ENCODE data around the gene PACRG. TPM values are rescaled to one million over a fixed set of nuclear protein-coding genes. Genes with fewer than 3 reads are reported as not detected.

The PACRG gene
- polyA plus RNA-seq, 1 donor from 2014 or later, result 16.6 TPM

DNA sequence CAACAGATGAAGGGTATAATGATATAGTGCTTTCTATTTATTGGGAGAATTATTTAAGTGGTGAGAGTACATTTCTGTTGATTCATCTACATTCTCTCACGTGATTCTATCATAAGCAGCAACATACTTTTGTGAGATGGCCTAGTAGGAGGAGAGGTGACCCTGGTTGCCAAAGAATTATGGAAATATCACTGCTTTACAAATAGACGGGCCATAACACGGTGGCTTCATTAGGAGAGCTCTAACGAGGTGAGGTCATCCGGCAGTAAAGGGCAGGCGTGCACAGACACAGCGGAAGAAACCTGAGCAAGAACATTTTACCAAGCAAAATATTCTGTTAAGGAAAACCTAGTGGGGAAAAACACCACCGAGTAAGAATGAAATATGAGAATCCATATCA lies 349.4 kb downstream of the PACRG start:
- Histone ChIP-seq H3K4me3 (ENCODE audit: low read length) (no peak overlapping the region), H3K4me2 (ENCODE audit: low read length) (no peak overlapping the region), H4K20me1 (ENCODE audit: insufficient read depth) (no peaks in the 10 kb centered on the region), H3K9me3 (ENCODE audit: low read length) (no peaks in the 10 kb centered on the region), H3K79me2 (replicated peaks; ENCODE audit: insufficient read depth, low read length) (no peaks in the 10 kb centered on the region), H3K9me2 (ENCODE audit: insufficient read depth, low read length) (no peaks in the 10 kb centered on the region), H3K9ac (ENCODE audit: low read length) (no peak overlapping the region), H3K36me3 (ENCODE audit: insufficient read depth, low read length) (no peaks in the 10 kb centered on the region), H3K27ac (ENCODE audit: low read length) (no peak overlapping the region), H3F3A (ENCODE audit: insufficient read depth, low read length, poor library complexity, severe bottlenecking) (no peaks in the 10 kb centered on the region), H2AFZ (ENCODE audit: low read depth, low read length) (no peak overlapping the region), H3K27me3 (ENCODE audit: insufficient read depth, low read depth, low read length) (no peaks in the 10 kb centered on the region)
- no peak for TF ChIP-seq EP300 (conservative IDR thresholded peaks at IDR 0.05; ENCODE audit: poor library complexity, severe bottlenecking)
- no peak for TF ChIP-seq RAD21 (conservative IDR thresholded peaks at IDR 0.05)

DNA sequence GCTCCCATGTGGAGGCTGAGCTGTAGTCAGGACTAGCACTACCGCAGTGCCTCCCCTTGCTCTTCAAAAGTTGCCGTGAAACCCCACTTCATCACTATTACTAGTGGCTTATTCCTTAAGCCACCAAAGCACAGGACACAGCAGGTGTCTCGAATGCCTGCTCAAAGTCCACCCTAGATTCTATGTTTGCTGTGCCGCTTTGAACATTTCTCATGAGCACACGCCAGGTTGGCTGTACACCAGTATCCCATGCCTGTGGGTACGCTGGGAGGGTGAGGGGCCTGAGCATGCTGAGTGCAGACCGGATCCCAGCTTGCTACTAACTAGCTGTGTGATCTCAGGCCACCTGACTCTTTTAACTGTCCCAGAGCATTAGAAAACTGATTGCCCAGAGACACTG lies 350.9 kb downstream of the PACRG start:
- no peak overlapping the region for H3K4me2 ChIP-seq (ENCODE audit: low read length)
- TF ChIP-seq RAD21 (conservative IDR thresholded peaks at IDR 0.05) (no peak), TAF1 (IDR thresholded peaks at IDR 0.05; ENCODE audit: low read depth) (no peak), POLR2AphosphoS5 (IDR thresholded peaks at IDR 0.05) (no peak), EP300 (conservative IDR thresholded peaks at IDR 0.05; ENCODE audit: poor library complexity, severe bottlenecking) (no peak), EZH2 (IDR thresholded peaks at IDR 0.05; ENCODE audit: borderline replicate concordance, insufficient read depth, low read length, poor library complexity, severe bottlenecking) (no peak), MXI1 (conservative IDR thresholded peaks at IDR 0.05; ENCODE audit: poor library complexity, severe bottlenecking) (no peak), SMC3 (conservative IDR thresholded peaks at IDR 0.05; ENCODE audit: poor library complexity) (no peak)
- TF ChIP-seq, protein P1, sequence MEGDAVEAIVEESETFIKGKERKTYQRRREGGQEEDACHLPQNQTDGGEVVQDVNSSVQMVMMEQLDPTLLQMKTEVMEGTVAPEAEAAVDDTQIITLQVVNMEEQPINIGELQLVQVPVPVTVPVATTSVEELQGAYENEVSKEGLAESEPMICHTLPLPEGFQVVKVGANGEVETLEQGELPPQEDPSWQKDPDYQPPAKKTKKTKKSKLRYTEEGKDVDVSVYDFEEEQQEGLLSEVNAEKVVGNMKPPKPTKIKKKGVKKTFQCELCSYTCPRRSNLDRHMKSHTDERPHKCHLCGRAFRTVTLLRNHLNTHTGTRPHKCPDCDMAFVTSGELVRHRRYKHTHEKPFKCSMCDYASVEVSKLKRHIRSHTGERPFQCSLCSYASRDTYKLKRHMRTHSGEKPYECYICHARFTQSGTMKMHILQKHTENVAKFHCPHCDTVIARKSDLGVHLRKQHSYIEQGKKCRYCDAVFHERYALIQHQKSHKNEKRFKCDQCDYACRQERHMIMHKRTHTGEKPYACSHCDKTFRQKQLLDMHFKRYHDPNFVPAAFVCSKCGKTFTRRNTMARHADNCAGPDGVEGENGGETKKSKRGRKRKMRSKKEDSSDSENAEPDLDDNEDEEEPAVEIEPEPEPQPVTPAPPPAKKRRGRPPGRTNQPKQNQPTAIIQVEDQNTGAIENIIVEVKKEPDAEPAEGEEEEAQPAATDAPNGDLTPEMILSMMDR (IDR thresholded peaks at IDR 0.05; ENCODE audit: poor library complexity, severe bottlenecking), result no peak
- TF ChIP-seq, protein P2, sequence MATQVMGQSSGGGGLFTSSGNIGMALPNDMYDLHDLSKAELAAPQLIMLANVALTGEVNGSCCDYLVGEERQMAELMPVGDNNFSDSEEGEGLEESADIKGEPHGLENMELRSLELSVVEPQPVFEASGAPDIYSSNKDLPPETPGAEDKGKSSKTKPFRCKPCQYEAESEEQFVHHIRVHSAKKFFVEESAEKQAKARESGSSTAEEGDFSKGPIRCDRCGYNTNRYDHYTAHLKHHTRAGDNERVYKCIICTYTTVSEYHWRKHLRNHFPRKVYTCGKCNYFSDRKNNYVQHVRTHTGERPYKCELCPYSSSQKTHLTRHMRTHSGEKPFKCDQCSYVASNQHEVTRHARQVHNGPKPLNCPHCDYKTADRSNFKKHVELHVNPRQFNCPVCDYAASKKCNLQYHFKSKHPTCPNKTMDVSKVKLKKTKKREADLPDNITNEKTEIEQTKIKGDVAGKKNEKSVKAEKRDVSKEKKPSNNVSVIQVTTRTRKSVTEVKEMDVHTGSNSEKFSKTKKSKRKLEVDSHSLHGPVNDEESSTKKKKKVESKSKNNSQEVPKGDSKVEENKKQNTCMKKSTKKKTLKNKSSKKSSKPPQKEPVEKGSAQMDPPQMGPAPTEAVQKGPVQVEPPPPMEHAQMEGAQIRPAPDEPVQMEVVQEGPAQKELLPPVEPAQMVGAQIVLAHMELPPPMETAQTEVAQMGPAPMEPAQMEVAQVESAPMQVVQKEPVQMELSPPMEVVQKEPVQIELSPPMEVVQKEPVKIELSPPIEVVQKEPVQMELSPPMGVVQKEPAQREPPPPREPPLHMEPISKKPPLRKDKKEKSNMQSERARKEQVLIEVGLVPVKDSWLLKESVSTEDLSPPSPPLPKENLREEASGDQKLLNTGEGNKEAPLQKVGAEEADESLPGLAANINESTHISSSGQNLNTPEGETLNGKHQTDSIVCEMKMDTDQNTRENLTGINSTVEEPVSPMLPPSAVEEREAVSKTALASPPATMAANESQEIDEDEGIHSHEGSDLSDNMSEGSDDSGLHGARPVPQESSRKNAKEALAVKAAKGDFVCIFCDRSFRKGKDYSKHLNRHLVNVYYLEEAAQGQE (IDR thresholded peaks at IDR 0.05; ENCODE audit: borderline replicate concordance), result no peak
- H3K9me2 ChIP-seq (ENCODE audit: insufficient read depth, low read length), result no peaks in the 10 kb centered on the region
- H3K4me3 ChIP-seq (ENCODE audit: low read length), result no peak overlapping the region
- no peaks in the 10 kb centered on the region for H3F3A ChIP-seq (ENCODE audit: insufficient read depth, low read length, poor library complexity, severe bottlenecking)
- no peak overlapping the region for H3K27ac ChIP-seq (ENCODE audit: low read length)
- no peak overlapping the region for H3K9ac ChIP-seq (ENCODE audit: low read length)
- H3K27me3 ChIP-seq (ENCODE audit: insufficient read depth, low read depth, low read length), result no peaks in the 10 kb centered on the region
- no peak overlapping the region for H2AFZ ChIP-seq (ENCODE audit: low read depth, low read length)
- H4K20me1 ChIP-seq (ENCODE audit: insufficient read depth), result no peaks in the 10 kb centered on the region
- no peaks in the 10 kb centered on the region for H3K36me3 ChIP-seq (ENCODE audit: insufficient read depth, low read length)
- no peaks in the 10 kb centered on the region for H3K79me2 ChIP-seq (replicated peaks; ENCODE audit: insufficient read depth, low read length)
- no peaks in the 10 kb centered on the region for H3K9me3 ChIP-seq (ENCODE audit: low read length)

DNA sequence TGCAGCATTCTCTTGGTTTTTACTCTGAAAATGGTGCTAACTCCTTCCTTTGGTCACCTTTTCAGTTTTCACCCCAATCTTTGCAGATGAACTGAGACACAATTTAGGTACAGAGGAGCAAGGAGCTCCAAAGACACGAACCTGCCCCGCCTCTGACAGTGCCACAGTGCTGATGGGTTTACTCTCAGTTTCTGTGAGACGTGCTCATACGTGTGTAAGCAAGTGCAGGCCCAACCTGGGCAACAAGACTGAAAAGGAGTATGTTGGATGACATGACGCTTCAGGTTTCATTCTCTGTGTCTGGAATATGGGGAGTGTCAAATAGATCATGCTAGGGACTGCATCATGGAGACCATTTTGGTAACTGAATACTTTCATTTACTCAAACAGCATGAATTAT lies 352.5 kb downstream of the PACRG start:
- Histone ChIP-seq H3K4me3 (ENCODE audit: low read length) (no peak overlapping the region), H3K9me2 (ENCODE audit: insufficient read depth, low read length) (no peaks in the 10 kb centered on the region), H3K27ac (ENCODE audit: low read length) (no peak overlapping the region), H3K4me2 (ENCODE audit: low read length) (no peak overlapping the region), H2AFZ (ENCODE audit: low read depth, low read length) (no peak overlapping the region), H3K36me3 (ENCODE audit: insufficient read depth, low read length) (no peaks in the 10 kb centered on the region), H3K9ac (ENCODE audit: low read length) (no peak overlapping the region), H4K20me1 (ENCODE audit: insufficient read depth) (no peaks in the 10 kb centered on the region), H3K9me3 (ENCODE audit: low read length) (no peaks in the 10 kb centered on the region), H3K79me2 (replicated peaks; ENCODE audit: insufficient read depth, low read length) (no peaks in the 10 kb centered on the region), H3K27me3 (ENCODE audit: insufficient read depth, low read depth, low read length) (no peaks in the 10 kb centered on the region), H3F3A (ENCODE audit: insufficient read depth, low read length, poor library complexity, severe bottlenecking) (no peaks in the 10 kb centered on the region)
- TF ChIP-seq MXI1 (conservative IDR thresholded peaks at IDR 0.05; ENCODE audit: poor library complexity, severe bottlenecking) (no peak), RAD21 (conservative IDR thresholded peaks at IDR 0.05) (no peak), EZH2 (IDR thresholded peaks at IDR 0.05; ENCODE audit: borderline replicate concordance, insufficient read depth, low read length, poor library complexity, severe bottlenecking) (no peak), SMC3 (conservative IDR thresholded peaks at IDR 0.05; ENCODE audit: poor library complexity) (no peak), POLR2AphosphoS5 (IDR thresholded peaks at IDR 0.05) (no peak), TAF1 (IDR thresholded peaks at IDR 0.05; ENCODE audit: low read depth) (no peak), EP300 (conservative IDR thresholded peaks at IDR 0.05; ENCODE audit: poor library complexity, severe bottlenecking) (no peak)
- TF ChIP-seq, protein P2 (IDR thresholded peaks at IDR 0.05; ENCODE audit: borderline replicate concordance), result no peak
- TF ChIP-seq, protein P1 (IDR thresholded peaks at IDR 0.05; ENCODE audit: poor library complexity, severe bottlenecking), result no peak

Data from neural cell (in vitro differentiated cells).